Measurements from ENCODE around the gene SLC22A5.

The SLC22A5 gene

GRCh38 chr5:132386644-132387286, 17.3 kb downstream of the SLC22A5 start:
- H3K4me3 ChIP-seq (replicated peaks; ENCODE audit: low read depth, low read length): no peak overlapping the region
- peak; percentile 80 for DNase-seq (ENCODE audit: low read depth)
- peak; percentile 87 for TF ChIP-seq CTCF (IDR thresholded peaks at IDR 0.05; ENCODE audit: low read length, missing control alignments)

- H3K4me3 ChIP-seq (replicated peaks; ENCODE audit: low read depth, low read length): no peak overlapping the region
Measured at GRCh38 chr5:132387640-132388117, 18.2 kb downstream of the SLC22A5 start.

GRCh38 chr5:132388244-132389050, 18.9 kb downstream of the SLC22A5 start:
- no peak for TF ChIP-seq CTCF (IDR thresholded peaks at IDR 0.05; ENCODE audit: low read length, missing control alignments)
- H3K4me3 ChIP-seq (replicated peaks; ENCODE audit: low read depth, low read length): no peak overlapping the region
- peak; percentile 43 for DNase-seq (ENCODE audit: low read depth)

More at GRCh38 chr5:132387640-132388117, 18.2 kb downstream of the SLC22A5 start:
- no peak for TF ChIP-seq CTCF (IDR thresholded peaks at IDR 0.05; ENCODE audit: low read length, missing control alignments)
- DNase-seq (ENCODE audit: low read depth): peak; percentile 96

- DNase-seq (ENCODE audit: low read depth): no peak
- no peak for TF ChIP-seq CTCF (IDR thresholded peaks at IDR 0.05; ENCODE audit: low read length, missing control alignments)
- H3K4me3 ChIP-seq (replicated peaks; ENCODE audit: low read depth, low read length): no peak overlapping the region
Measured at GRCh38 chr5:132389051-132389331, 19.5 kb downstream of the SLC22A5 start.

- no peak for TF ChIP-seq CTCF (IDR thresholded peaks at IDR 0.05; ENCODE audit: low read length, missing control alignments)
- DNase-seq (ENCODE audit: low read depth): peak; percentile 97
- H3K4me3 ChIP-seq (replicated peaks; ENCODE audit: low read depth, low read length): no peak overlapping the region
Measured at GRCh38 chr5:132389585-132390286, 20.2 kb downstream of the SLC22A5 start.

- no peak overlapping the region for H3K4me3 ChIP-seq (replicated peaks; ENCODE audit: low read depth, low read length)
- no peak for TF ChIP-seq CTCF (IDR thresholded peaks at IDR 0.05; ENCODE audit: low read length, missing control alignments)
- DNase-seq (ENCODE audit: low read depth): no peak
Measured at GRCh38 chr5:132391247-132391646, 21.7 kb downstream of the SLC22A5 start.
